Neural progenitor cell (in vitro differentiated cells): ENCODE data around the gene FAIM.
"Not testable (repeated sequence)": the region's sequence is repeated elsewhere in the genome, so short reads cannot be mapped to it uniquely, and the experiment has no call there.

ENCODE experiments used
- CTCF ChIP-seq: fragments of 200-600 bp; sonication (generic); IDR thresholded peaks from 2 replicates; pipeline ENCODE4 v1.5.1; 2017; ENCODE audit warnings: antibody characterized with exemption, mild to moderate bottlenecking
- EZH2 ChIP-seq: fragments of 200-600 bp; sonication (generic); IDR thresholded peaks from 2 replicates; pipeline ENCODE4 v1.6.1; 2017; ENCODE audit warnings: antibody characterized with exemption, mild to moderate bottlenecking, moderate library complexity
- EZH2phosphoT487 ChIP-seq: fragments of 200-600 bp; sonication (generic); IDR thresholded peaks from 2 replicates; pipeline ENCODE4 v1.6.1; 2017; ENCODE audit warnings: antibody characterized with exemption

GRCh38 chr3:138569624-138570023 is 38.9 kb upstream of the FAIM start:
- not testable (repeated sequence) for TF ChIP-seq CTCF, EZH2, EZH2phosphoT487
